ENCODE measurements around the gene FAM168A. TPM values are rescaled to one million over a fixed set of nuclear protein-coding genes. Genes with fewer than 3 reads are reported as not detected.

Gene FAM168A
- total RNA-seq, 1 experiment from 2014 or later = 25.9 TPM

DNA sequence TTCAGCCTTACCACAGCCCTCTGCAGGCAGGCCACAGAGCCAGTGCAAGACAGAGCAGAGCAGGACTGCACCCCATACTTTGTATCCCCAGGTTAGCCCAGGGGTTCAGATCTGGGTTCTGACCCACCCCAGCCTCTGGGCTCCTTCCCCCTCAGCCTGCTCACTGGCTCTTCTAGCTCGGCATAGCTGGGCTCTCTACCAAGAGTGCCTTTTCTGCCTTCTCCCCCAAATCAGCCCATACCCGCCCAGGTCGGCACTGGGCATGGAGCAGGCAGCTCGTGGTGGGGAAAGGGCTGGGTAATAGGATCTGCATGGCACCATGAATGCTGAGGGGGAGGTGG, 213.4 kb downstream of the FAM168A start:
- Mint-ChIP-seq H3K36me3 (no peaks in the 10 kb centered on the region), H3K9me3 (no peaks in the 10 kb centered on the region), H3K27me3 (ENCODE audit: low read depth) (no peaks in the 10 kb centered on the region), H3K27ac (no peak overlapping the region; the same call in 1 of the 2 replicates), H3K4me3 (no peak overlapping the region), H3K4me1 (peaks cover 11% of the 10 kb centered on the region)
- no peak for ATAC-seq
- ChIA-PET CTCF (interaction anchor here (0.7 to 5.1 kb wide), 9 partner anchors 9 to 293 kb away, joined by 4 to 41 read pairs (median 8); no protein-coding TSS in a partner anchor), POLR2A (no interaction called here)
- DNase-seq (ENCODE audit: low spot score) = no peak
- TF ChIP-seq SP1 (CRISPR knock-in tag; conservative IDR thresholded peaks at IDR 0.05) = no peak
- no peak for TF ChIP-seq ATF1 (CRISPR knock-in tag; IDR thresholded peaks at IDR 0.05)
- no peak for TF ChIP-seq ZBTB21 (CRISPR knock-in tag; IDR thresholded peaks at IDR 0.05; ENCODE audit: borderline replicate concordance)
- TF ChIP-seq SMAD4 (CRISPR knock-in tag; IDR thresholded peaks at IDR 0.05) = no peak
- TF ChIP-seq SMAD3 (CRISPR knock-in tag; IDR thresholded peaks at IDR 0.05; ENCODE audit: borderline replicate concordance) = no peak
- TF ChIP-seq ELF4 (CRISPR knock-in tag; IDR thresholded peaks at IDR 0.05; ENCODE audit: low read depth) = no peak
- TF ChIP-seq CREB1 (CRISPR knock-in tag; IDR thresholded peaks at IDR 0.05) = no peak
- no peak for TF ChIP-seq ZNF423 (CRISPR knock-in tag; IDR thresholded peaks at IDR 0.05)
- TF ChIP-seq, protein P1, sequence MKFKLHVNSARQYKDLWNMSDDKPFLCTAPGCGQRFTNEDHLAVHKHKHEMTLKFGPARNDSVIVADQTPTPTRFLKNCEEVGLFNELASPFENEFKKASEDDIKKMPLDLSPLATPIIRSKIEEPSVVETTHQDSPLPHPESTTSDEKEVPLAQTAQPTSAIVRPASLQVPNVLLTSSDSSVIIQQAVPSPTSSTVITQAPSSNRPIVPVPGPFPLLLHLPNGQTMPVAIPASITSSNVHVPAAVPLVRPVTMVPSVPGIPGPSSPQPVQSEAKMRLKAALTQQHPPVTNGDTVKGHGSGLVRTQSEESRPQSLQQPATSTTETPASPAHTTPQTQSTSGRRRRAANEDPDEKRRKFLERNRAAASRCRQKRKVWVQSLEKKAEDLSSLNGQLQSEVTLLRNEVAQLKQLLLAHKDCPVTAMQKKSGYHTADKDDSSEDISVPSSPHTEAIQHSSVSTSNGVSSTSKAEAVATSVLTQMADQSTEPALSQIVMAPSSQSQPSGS (CRISPR knock-in tag; IDR thresholded peaks at IDR 0.05; ENCODE audit: borderline replicate concordance, low read depth) = no peak
- TF ChIP-seq GRHL2 (CRISPR knock-in tag; IDR thresholded peaks at IDR 0.05; ENCODE audit: insufficient replicate concordance, severe bottlenecking) = no peak
- no peak for TF ChIP-seq TEAD4 (CRISPR knock-in tag; IDR thresholded peaks at IDR 0.05)
- no peak for TF ChIP-seq HMGA2 (CRISPR knock-in tag; IDR thresholded peaks at IDR 0.05)
- no peak for TF ChIP-seq RELA (CRISPR knock-in tag; IDR thresholded peaks at IDR 0.05; ENCODE audit: borderline replicate concordance)
- no peak for TF ChIP-seq FOXP4 (CRISPR knock-in tag; IDR thresholded peaks at IDR 0.05)
- no peak for TF ChIP-seq PRRX2 (CRISPR knock-in tag; IDR thresholded peaks at IDR 0.05)
- no peak for TF ChIP-seq ZNF232 (CRISPR knock-in tag; IDR thresholded peaks at IDR 0.05)
- no peak for TF ChIP-seq EMX1 (CRISPR knock-in tag; IDR thresholded peaks at IDR 0.05)
- TF ChIP-seq MYBL2 (CRISPR knock-in tag; IDR thresholded peaks at IDR 0.05) = no peak

- H3K36me3 Mint-ChIP-seq = no peaks in the 10 kb centered on the region
- TF ChIP-seq SOX15 (CRISPR knock-in tag; IDR thresholded peaks at IDR 0.05) (no peak), FOXJ3 (CRISPR knock-in tag; IDR thresholded peaks at IDR 0.05; ENCODE audit: borderline replicate concordance) (no peak), PRRX2 (CRISPR knock-in tag; IDR thresholded peaks at IDR 0.05) (no peak), HMGA2 (CRISPR knock-in tag; IDR thresholded peaks at IDR 0.05) (no peak), ELF4 (CRISPR knock-in tag; IDR thresholded peaks at IDR 0.05; ENCODE audit: low read depth) (no peak), MYBL2 (CRISPR knock-in tag; IDR thresholded peaks at IDR 0.05) (no peak), ZNF423 (CRISPR knock-in tag; IDR thresholded peaks at IDR 0.05) (no peak), ZNF425 (CRISPR knock-in tag; conservative IDR thresholded peaks at IDR 0.05) (no peak)
- TF ChIP-seq, protein P2, sequence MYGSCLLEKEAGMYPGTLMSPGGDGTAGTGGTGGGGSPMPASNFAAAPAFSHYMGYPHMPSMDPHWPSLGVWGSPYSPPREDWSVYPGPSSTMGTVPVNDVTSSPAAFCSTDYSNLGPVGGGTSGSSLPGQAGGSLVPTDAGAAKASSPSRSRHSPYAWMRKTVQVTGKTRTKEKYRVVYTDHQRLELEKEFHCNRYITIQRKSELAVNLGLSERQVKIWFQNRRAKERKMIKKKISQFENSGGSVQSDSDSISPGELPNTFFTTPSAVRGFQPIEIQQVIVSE (CRISPR knock-in tag; IDR thresholded peaks at IDR 0.05; ENCODE audit: borderline replicate concordance) = no peak
- DNase-seq (ENCODE audit: low spot score) = no peak
- H3K27me3 Mint-ChIP-seq (ENCODE audit: low read depth) = no peaks in the 10 kb centered on the region
- no peak for ATAC-seq
- CTCF ChIA-PET = interaction anchor here (0.7 to 5.1 kb wide), 9 partner anchors 10 to 294 kb away, joined by 6 to 41 read pairs (median 16); no protein-coding TSS in a partner anchor
- POLR2A ChIA-PET = no interaction called here
- H3K4me3 Mint-ChIP-seq = no peak overlapping the region
- H3K9me3 Mint-ChIP-seq = no peaks in the 10 kb centered on the region
- H3K4me1 Mint-ChIP-seq = peaks cover 11% of the 10 kb centered on the region
- H3K27ac Mint-ChIP-seq = no peak overlapping the region
These were observed 213.8 kb downstream of the FAM168A start for GRCh38 chr11:73384125-73384441.
